Endothelial cell of umbilical vein (primary cell): ENCODE measurements around the gene DGUOK.

Source experiments
- EZH2 ChIP-seq: IDR thresholded peaks from 2 replicates; pipeline ENCODE4 v1.6.1; 2012; ENCODE audit warnings: borderline replicate concordance, low read depth, mild to moderate bottlenecking, moderate library complexity, low read length, inconsistent platforms; ENCODE audit not compliant: severe bottlenecking
- GATA2 ChIP-seq: IDR thresholded peaks from 2 replicates; pipeline ENCODE4 v1.7.0; 2011; ENCODE audit warnings: low read depth, mild to moderate bottlenecking, moderate library complexity, mixed read lengths, low read length; ENCODE audit not compliant: insufficient read length, insufficient read depth
- JUN ChIP-seq: IDR thresholded peaks from 2 replicates; pipeline ENCODE4 v1.6.1; 2011; ENCODE audit warnings: borderline replicate concordance, low read depth; ENCODE audit not compliant: insufficient read length, insufficient read depth
- POLR2A ChIP-seq: IDR thresholded peaks from 2 replicates; pipeline ENCODE4 v1.6.1; 2012; ENCODE audit warnings: low read depth, mild to moderate bottlenecking, control low read depth, low read length
- POLR2AphosphoS5 ChIP-seq: IDR thresholded peaks from 2 replicates; pipeline ENCODE4 v1.6.1; 2012; ENCODE audit warnings: low read depth, mild to moderate bottlenecking, control low read depth, low read length, moderate library complexity; ENCODE audit not compliant: insufficient read depth
- TF ChIP-seq, protein P1 (sequence below), 2 donors: IDR thresholded peaks; 1 replicate in 1 of 2; 2 replicates in 1 of 2; pipeline ENCODE4 v1.5.1; 2011; ENCODE audit warnings: low read length in 2 of 2, mild to moderate bottlenecking in 2 of 2, moderate library complexity in 2 of 2, control low read depth in 1 of 2, inconsistent platforms in 1 of 2, low read depth in 1 of 2; ENCODE audit not compliant: insufficient read depth in 1 of 2; ENCODE audit errors: extremely low read depth in 1 of 2
- TF ChIP-seq, protein P2 (sequence below): IDR thresholded peaks from 2 replicates; pipeline ENCODE4 v1.6.1; 2011; ENCODE audit not compliant: insufficient read depth, insufficient read length

DNA sequence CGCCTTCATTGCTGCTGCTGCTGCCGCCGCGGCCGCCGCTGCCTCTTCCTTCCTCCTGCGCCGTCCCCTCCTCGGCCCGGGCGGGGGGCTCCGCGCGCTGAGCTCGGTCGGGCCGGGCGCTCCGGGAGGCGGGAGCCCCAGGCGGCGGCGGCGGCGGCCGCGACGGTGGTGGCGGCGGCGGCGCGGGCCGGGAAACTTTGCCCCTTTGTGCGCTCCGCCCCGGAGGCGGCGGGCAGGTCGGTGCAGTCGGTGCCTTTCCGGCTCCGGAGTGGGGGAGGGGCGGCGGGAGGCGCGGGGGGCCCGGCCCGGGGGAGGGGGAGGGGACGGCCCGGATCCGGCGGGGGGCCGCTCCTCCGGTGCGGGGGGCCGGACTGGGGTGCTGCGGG, 58.2 kb downstream of the DGUOK start:
- TF ChIP-seq EZH2: no peak
- no peak for TF ChIP-seq POLR2A
- TF ChIP-seq, protein P1, sequence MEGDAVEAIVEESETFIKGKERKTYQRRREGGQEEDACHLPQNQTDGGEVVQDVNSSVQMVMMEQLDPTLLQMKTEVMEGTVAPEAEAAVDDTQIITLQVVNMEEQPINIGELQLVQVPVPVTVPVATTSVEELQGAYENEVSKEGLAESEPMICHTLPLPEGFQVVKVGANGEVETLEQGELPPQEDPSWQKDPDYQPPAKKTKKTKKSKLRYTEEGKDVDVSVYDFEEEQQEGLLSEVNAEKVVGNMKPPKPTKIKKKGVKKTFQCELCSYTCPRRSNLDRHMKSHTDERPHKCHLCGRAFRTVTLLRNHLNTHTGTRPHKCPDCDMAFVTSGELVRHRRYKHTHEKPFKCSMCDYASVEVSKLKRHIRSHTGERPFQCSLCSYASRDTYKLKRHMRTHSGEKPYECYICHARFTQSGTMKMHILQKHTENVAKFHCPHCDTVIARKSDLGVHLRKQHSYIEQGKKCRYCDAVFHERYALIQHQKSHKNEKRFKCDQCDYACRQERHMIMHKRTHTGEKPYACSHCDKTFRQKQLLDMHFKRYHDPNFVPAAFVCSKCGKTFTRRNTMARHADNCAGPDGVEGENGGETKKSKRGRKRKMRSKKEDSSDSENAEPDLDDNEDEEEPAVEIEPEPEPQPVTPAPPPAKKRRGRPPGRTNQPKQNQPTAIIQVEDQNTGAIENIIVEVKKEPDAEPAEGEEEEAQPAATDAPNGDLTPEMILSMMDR (IDR thresholded peaks at IDR 0.05; ENCODE audit: extremely low read depth in 1 of 2, insufficient read depth in 1 of 2, low read depth in 1 of 2, low read length in 2 of 2): no peak
- TF ChIP-seq, protein P2, sequence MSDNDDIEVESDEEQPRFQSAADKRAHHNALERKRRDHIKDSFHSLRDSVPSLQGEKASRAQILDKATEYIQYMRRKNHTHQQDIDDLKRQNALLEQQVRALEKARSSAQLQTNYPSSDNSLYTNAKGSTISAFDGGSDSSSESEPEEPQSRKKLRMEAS: no peak
- no peak for TF ChIP-seq JUN
- TF ChIP-seq GATA2: no peak
- TF ChIP-seq POLR2AphosphoS5: no peak
